GM12864 (cell line): ENCODE results near the gene SART1.
"Not testable (repeated sequence)": the region's sequence is repeated elsewhere in the genome, so short reads cannot be mapped to it uniquely, and the experiment has no call there.

Experiments used
- DNase-seq: peaks from one replicate; pipeline ENCODE4 v3.0.0-alpha.2; 2011; ENCODE audit warnings: low read depth
- H3K4me3 ChIP-seq: 2 replicates; pipeline ENCODE4 v1.5.1; 2011; ENCODE audit warnings: mild to moderate bottlenecking, low read depth, low read length, control low read depth
- CTCF ChIP-seq: IDR thresholded peaks from 2 replicates; pipeline ENCODE4 v1.5.1; 2011; ENCODE audit warnings: low read depth, mild to moderate bottlenecking, moderate library complexity, low read length, control low read depth, inconsistent platforms; ENCODE audit errors: missing control alignments

The SART1 gene

GRCh38 chr11:65945941-65946558 is 15.5 kb upstream of the SART1 start:
- DNase-seq, result no peak
- no peak overlapping the region for H3K4me3 ChIP-seq
- TF ChIP-seq CTCF, result no peak

GRCh38 chr11:65946655-65947054 is 14.9 kb upstream of the SART1 start:
- TF ChIP-seq CTCF, result no peak
- H3K4me3 ChIP-seq, result no peak overlapping the region
- DNase-seq, result no peak

- H3K4me3 ChIP-seq, result no peak overlapping the region
- TF ChIP-seq CTCF, result no peak
- DNase-seq, result no peak
Observed at GRCh38 chr11:65947133-65947532, 14.4 kb upstream of the SART1 start.

GRCh38 chr11:65947603-65948125 is 13.9 kb upstream of the SART1 start:
- no peak for TF ChIP-seq CTCF
- no peak for DNase-seq
- H3K4me3 ChIP-seq, result no peak overlapping the region

GRCh38 chr11:65950711-65951110 is 10.8 kb upstream of the SART1 start:
- DNase-seq, H3K4me3 ChIP-seq: not testable (repeated sequence)

GRCh38 chr11:65951641-65952040 is 9.9 kb upstream of the SART1 start:
- H3K4me3 ChIP-seq, DNase-seq: not testable (repeated sequence)

GRCh38 chr11:65952052-65952521 is 9.4 kb upstream of the SART1 start:
- H3K4me3 ChIP-seq, result no peak overlapping the region
- DNase-seq, result no peak
- no peak for TF ChIP-seq CTCF

- DNase-seq, result no peak
- TF ChIP-seq CTCF, result no peak
- no peak overlapping the region for H3K4me3 ChIP-seq
Observed at GRCh38 chr11:65953471-65953870, 8.1 kb upstream of the SART1 start.
